ENCODE results near the gene BIK. TPM values are rescaled to one million over a fixed set of nuclear protein-coding genes. Genes with fewer than 3 reads are reported as not detected.

The BIK gene
- total and polyA plus RNA-seq, 10 donors, result 1.1 to 14.2 (median 2.3) TPM

- H3K27me3 ChIP-seq (replicated peaks in 1 of 7), result no peaks in the 10 kb centered on the region
- no peak overlapping the region for H3K4me3 ChIP-seq
- peak overlapping the region in 1 of 8 donors; percentile 23 for H3K27ac ChIP-seq
- peak; percentile 59 for DNase-seq
- intact Hi-C loops (cut with DNase I; ENCODE audit: low total_unique reads), result no loop called here
- H3K4me1 ChIP-seq, result peaks cover 0 to 83% (median 41%) of the 10 kb centered on the region in 6 donors
- H3K36me3 ChIP-seq, result peaks cover 0 to 70% (median 8%) of the 10 kb centered on the region in 6 donors
- 56 to 76% (median 67%) methylated on average over 11 to 18 of the region's 18 CpGs for WGBS, 5 donors
- no peaks in the 10 kb centered on the region for H3K9me3 ChIP-seq
- TF ChIP-seq POLR2AphosphoS5 (IDR thresholded peaks at IDR 0.05), result peak in 1 of 3 donors; percentile 37
- TF ChIP-seq POLR2A (IDR thresholded peaks at IDR 0.05), result no peak
- TF ChIP-seq CTCF (IDR thresholded peaks at IDR 0.05 in 8 of 11, conservative IDR thresholded peaks at IDR 0.05 in 3 of 11), result peak in 7 of 11 experiments; percentile 19 to 44 (median 26)
Measured at GRCh38 chr22:43159484-43160178, 49.1 kb downstream of the BIK start.

GRCh38 chr22:43160497-43161126, 50.1 kb downstream of the BIK start:
- WGBS, 5 donors, result 85 to 96% (median 95%) methylated on average over 5 to 8 of the region's 8 CpGs
- Histone ChIP-seq H3K27me3 (replicated peaks in 1 of 7) (no peaks in the 10 kb centered on the region), H3K4me1 (peaks cover 0 to 82% (median 37%) of the 10 kb centered on the region in 6 donors), H3K27ac (peak overlapping the region in 1 of 8 donors; percentile 23), H3K36me3 (peaks cover 0 to 65% (median 8%) of the 10 kb centered on the region in 6 donors), H3K9me3 (no peaks in the 10 kb centered on the region), H3K4me3 (no peak overlapping the region)
- TF ChIP-seq POLR2A (IDR thresholded peaks at IDR 0.05), result no peak
- TF ChIP-seq CTCF (IDR thresholded peaks at IDR 0.05 in 8 of 11, conservative IDR thresholded peaks at IDR 0.05 in 3 of 11), result no peak
- TF ChIP-seq POLR2AphosphoS5 (IDR thresholded peaks at IDR 0.05), result no peak
- no peak for DNase-seq
- intact Hi-C loops (cut with DNase I; ENCODE audit: low total_unique reads), result no loop called here

GRCh38 chr22:43162412-43163150, 52.0 kb downstream of the BIK start:
- WGBS, 5 donors, result 90 to 97% (median 95%) methylated on average over 18 to 24 of the region's 24 CpGs
- Histone ChIP-seq H3K27me3 (replicated peaks in 1 of 7) (no peaks in the 10 kb centered on the region), H3K4me1 (peaks cover 0 to 62% (median 27%) of the 10 kb centered on the region in 6 donors), H3K9me3 (no peaks in the 10 kb centered on the region), H3K36me3 (peaks cover 0 to 72% (median 14%) of the 10 kb centered on the region in 6 donors), H3K4me3 (no peak overlapping the region), H3K27ac (no peak overlapping the region)
- DNase-seq, result no peak
- intact Hi-C loops (cut with DNase I; ENCODE audit: low total_unique reads), result no loop called here
- TF ChIP-seq POLR2A (IDR thresholded peaks at IDR 0.05), result no peak
- TF ChIP-seq POLR2AphosphoS5 (IDR thresholded peaks at IDR 0.05), result peak in 1 of 3 donors; percentile 53

- no peak for DNase-seq
- TF ChIP-seq CTCF (IDR thresholded peaks at IDR 0.05 in 8 of 11, conservative IDR thresholded peaks at IDR 0.05 in 3 of 11) (no peak), POLR2AphosphoS5 (IDR thresholded peaks at IDR 0.05) (no peak), POLR2A (IDR thresholded peaks at IDR 0.05) (no peak)
- intact Hi-C loops (cut with DNase I; ENCODE audit: low total_unique reads), result no loop called here
- peaks cover 0 to 79% (median 20%) of the 10 kb centered on the region in 6 donors for H3K36me3 ChIP-seq
- H3K9me3 ChIP-seq, result no peaks in the 10 kb centered on the region
- no peak overlapping the region for H3K4me3 ChIP-seq
- peak overlapping the region in 1 of 8 donors; percentile 15 for H3K27ac ChIP-seq
- no peaks in the 10 kb centered on the region for H3K27me3 ChIP-seq (replicated peaks in 1 of 7)
- peaks cover 0 to 55% (median 23%) of the 10 kb centered on the region in 6 donors for H3K4me1 ChIP-seq
- 79 to 97% (median 89%) methylated on average over 5 to 18 of the region's 18 CpGs for WGBS, 5 donors
Measured at GRCh38 chr22:43163241-43163795, 52.8 kb downstream of the BIK start.

Data from spleen (tissue), 11 donors.